H9 (cell line): ENCODE results near the gene ABCA3. TPM values are rescaled to one million over a fixed set of nuclear protein-coding genes. Genes with fewer than 3 reads are reported as not detected.

Source experiments
- DNase-seq: peaks from one replicate; pipeline ENCODE4 v3.0.0-alpha.2; 2017
- H2AFZ ChIP-seq: one replicate; pipeline ENCODE4 v1.6.1; 2013; ENCODE audit warnings: mild to moderate bottlenecking, low read length, control low read depth, moderate library complexity
- H2AK5ac ChIP-seq: 2 replicates; pipeline ENCODE4 v1.6.1; 2013; ENCODE audit warnings: low read length, control low read depth, mixed read lengths; ENCODE audit not compliant: insufficient read length
- H2BK120ac ChIP-seq: one replicate; pipeline ENCODE4 v1.6.1; 2013; ENCODE audit warnings: low read depth, mild to moderate bottlenecking, low read length, control low read depth, inconsistent platforms; ENCODE audit not compliant: poor library complexity, severe bottlenecking
- H2BK12ac ChIP-seq: 2 replicates; pipeline ENCODE4 v1.6.1; 2013; ENCODE audit warnings: low read length, control low read depth, mixed read lengths, low read depth; ENCODE audit not compliant: insufficient read length
- H2BK15ac ChIP-seq: 2 replicates; pipeline ENCODE4 v1.6.1; 2013; ENCODE audit warnings: low read depth, low read length, control low read depth
- H2BK20ac ChIP-seq: one replicate; pipeline ENCODE4 v1.6.1; 2013; ENCODE audit warnings: low read depth, mild to moderate bottlenecking, low read length, control low read depth, inconsistent platforms; ENCODE audit not compliant: poor library complexity, severe bottlenecking
- H2BK5ac ChIP-seq: 2 replicates; pipeline ENCODE4 v1.6.1; 2013; ENCODE audit warnings: low read length, control low read depth, mixed read lengths; ENCODE audit not compliant: insufficient read length
- H3K14ac ChIP-seq: 2 replicates; pipeline ENCODE4 v1.6.1; 2013; ENCODE audit warnings: low read length, control low read depth; ENCODE audit not compliant: insufficient read depth
- H3K18ac ChIP-seq: 2 replicates; pipeline ENCODE4 v1.6.1; 2013; ENCODE audit warnings: low read depth, mild to moderate bottlenecking, mixed read lengths, low read length, control low read depth; ENCODE audit not compliant: insufficient read length
- H3K23ac ChIP-seq: 2 replicates; pipeline ENCODE4 v1.6.1; 2013; ENCODE audit warnings: low read length, control low read depth, mixed read lengths, low read depth; ENCODE audit not compliant: insufficient read length
- H3K23me2 ChIP-seq: 2 replicates; pipeline ENCODE4 v1.6.1; 2013; ENCODE audit warnings: low read depth, mild to moderate bottlenecking, mixed read lengths, low read length, control low read depth; ENCODE audit not compliant: insufficient read length, poor library complexity, severe bottlenecking
- H3K27ac ChIP-seq: 2 replicates; pipeline ENCODE4 v1.5.1; 2013; ENCODE audit warnings: low read length, control low read depth, mixed read lengths, low read depth; ENCODE audit not compliant: insufficient read length
- H3K27me3 ChIP-seq: 2 replicates; pipeline ENCODE4 v1.6.1; 2013; ENCODE audit warnings: low read length, control low read depth, inconsistent platforms; ENCODE audit not compliant: insufficient read depth
- H3K4ac ChIP-seq: 2 replicates; pipeline ENCODE4 v1.6.1; 2013; ENCODE audit warnings: low read depth, mild to moderate bottlenecking, control low read depth, inconsistent platforms, low read length, moderate library complexity
- H3K4me1 ChIP-seq: 2 replicates; pipeline ENCODE4 v1.6.1; 2013; ENCODE audit warnings: low read length, control low read depth, inconsistent platforms; ENCODE audit not compliant: insufficient read depth
- H3K4me2 ChIP-seq: 2 replicates; pipeline ENCODE4 v1.6.1; 2013; ENCODE audit warnings: low read length, control low read depth, mixed read lengths; ENCODE audit not compliant: insufficient read length, insufficient read depth
- H3K56ac ChIP-seq: 2 replicates; pipeline ENCODE4 v1.6.1; 2013; ENCODE audit warnings: low read depth, mild to moderate bottlenecking, mixed read lengths, low read length, control low read depth; ENCODE audit not compliant: insufficient read length
- H3K79me1 ChIP-seq: 2 replicates; pipeline ENCODE4 v1.6.1; 2013; ENCODE audit warnings: low read depth, mild to moderate bottlenecking, moderate library complexity, low read length, control low read depth, inconsistent platforms; ENCODE audit not compliant: insufficient read depth, poor library complexity, severe bottlenecking
- H3K79me2 ChIP-seq: 2 replicates; pipeline ENCODE4 v1.6.1; 2013; ENCODE audit warnings: low read length, control low read depth, inconsistent platforms; ENCODE audit not compliant: insufficient read depth
- H3K9ac ChIP-seq: 2 replicates; pipeline ENCODE4 v1.6.1; 2013; ENCODE audit warnings: low read length, control low read depth, mixed read lengths; ENCODE audit not compliant: insufficient read length; ENCODE audit errors: extremely low read depth
- H3K9me3 ChIP-seq: one replicate; pipeline ENCODE4 v1.6.1; 2013; ENCODE audit warnings: low read depth, low read length, inconsistent platforms; ENCODE audit not compliant: control insufficient read depth
- H3T11ph ChIP-seq: one replicate; pipeline ENCODE4 v1.6.1; 2013; ENCODE audit warnings: mild to moderate bottlenecking, low read length, control low read depth, inconsistent platforms
- H4K20me1 ChIP-seq: one replicate; pipeline ENCODE4 v1.6.1; 2013; ENCODE audit not compliant: control insufficient read depth, insufficient read length, insufficient read depth
- H4K5ac ChIP-seq: 2 replicates; pipeline ENCODE4 v1.6.1; 2013; ENCODE audit warnings: low read depth, mild to moderate bottlenecking, mixed read lengths, low read length, control low read depth; ENCODE audit not compliant: insufficient read length
- H4K8ac ChIP-seq: replicated peaks from 2 replicates; pipeline ENCODE4 v1.6.1; 2013; ENCODE audit warnings: low read length, control low read depth, mixed read lengths, low read depth; ENCODE audit not compliant: insufficient read length
- H4K91ac ChIP-seq: 2 replicates; pipeline ENCODE4 v1.6.1; 2013; ENCODE audit warnings: low read depth, mild to moderate bottlenecking, moderate library complexity, mixed read lengths, low read length, control low read depth; ENCODE audit not compliant: insufficient read length
- H3K27ac Mint-ChIP-seq, 3 experiments: 2 replicates in 2 of 3; 3 replicates in 1 of 3; pipeline ENCODE4 v1.8.0; 2020 to 2021; ENCODE audit warnings: mixed read lengths in 3 of 3, mild to moderate bottlenecking in 1 of 3, moderate library complexity in 1 of 3
- H3K27me3 Mint-ChIP-seq: 2 replicates; pipeline ENCODE4 v1.8.0; 2021; ENCODE audit warnings: low read depth, mild to moderate bottlenecking, moderate library complexity, mixed read lengths
- H3K36me3 Mint-ChIP-seq, 3 experiments: 2 replicates in 2 of 3; 3 replicates in 1 of 3; pipeline ENCODE4 v1.8.0; 2020 to 2021; ENCODE audit warnings: low read depth in 3 of 3, mixed read lengths in 3 of 3; ENCODE audit not compliant: insufficient read depth in 1 of 3
- H3K4me1 Mint-ChIP-seq, 2 experiments: 2 replicates each; pipeline ENCODE4 v1.8.0; 2020; ENCODE audit warnings: mixed read lengths in 2 of 2
- H3K4me3 Mint-ChIP-seq, 2 experiments: 2 replicates in 1 of 2; 3 replicates in 1 of 2; pipeline ENCODE4 v1.8.0; 2020 to 2021; ENCODE audit warnings: mild to moderate bottlenecking in 2 of 2, mixed read lengths in 2 of 2, moderate library complexity in 1 of 2
- H3K9me3 Mint-ChIP-seq, 2 experiments: 2 replicates in 1 of 2; 3 replicates in 1 of 2; pipeline ENCODE4 v1.8.0; 2020; ENCODE audit warnings: mild to moderate bottlenecking in 2 of 2, mixed read lengths in 2 of 2, moderate library complexity in 1 of 2
- WGBS: extraction: QIAGEN DNeasy Blood & Tissue Kit; methylation state at CpG from one replicate; pipeline ENCODE4 v1.1.7; 2013; ENCODE audit warnings: missing lambda C conversion rate, low lambda C conversion rate, mixed read lengths; ENCODE audit not compliant: insufficient read length; ENCODE audit errors: extremely low coverage; 5-methylcytosine and 5-hydroxymethylcytosine counted together
- total RNA-seq: library from RNA; stranded (reverse); gene quantifications from 2 replicates; pipeline ENCODE4 v1.2.1, GENCODE V29; 2021
- TF ChIP-seq, protein P1 (sequence below): fragments of 200-600 bp; sonication (generic); conservative IDR thresholded peaks from 3 replicates; pipeline ENCODE4 v1.8.0; 2021; ENCODE audit warnings: antibody characterized with exemption, mild to moderate bottlenecking

Gene ABCA3
- total RNA-seq, 1 experiment from 2014 or later: 8.0 TPM

DNA sequence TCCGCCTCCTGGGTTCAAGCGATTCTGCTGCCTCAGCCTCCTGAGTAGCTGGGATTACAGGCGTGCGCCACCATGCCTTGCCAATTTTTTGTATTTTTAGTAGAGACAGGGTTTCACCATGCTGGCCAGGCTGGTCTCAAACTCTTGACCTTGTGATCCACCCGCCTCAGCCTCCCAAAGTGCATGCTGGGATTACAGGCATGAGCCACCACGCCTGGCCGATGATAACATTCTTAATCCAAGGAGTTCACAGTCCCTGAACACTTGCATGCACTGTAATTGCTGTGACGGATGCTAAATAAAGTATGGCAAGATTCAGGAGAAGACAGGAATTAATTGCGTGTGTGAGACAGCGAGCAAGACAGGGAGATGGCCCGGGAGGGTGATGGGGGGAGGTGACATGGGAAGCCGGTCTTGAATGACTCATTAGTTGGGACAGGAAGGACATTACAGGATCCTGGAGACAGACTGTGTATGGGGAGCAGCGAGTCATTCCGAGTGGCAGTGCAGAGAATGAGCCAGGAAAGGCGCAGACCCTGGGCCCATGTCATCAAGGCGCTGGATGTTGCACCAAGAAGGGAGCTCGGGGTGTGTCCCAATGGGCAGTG is 6.7 kb downstream of the ABCA3 start:
- Mint-ChIP-seq H3K4me1 (no peaks in the 10 kb centered on the region), H3K27ac (no peak overlapping the region), H3K36me3 (no peaks in the 10 kb centered on the region; a peak in 2 of 7 replicates), H3K27me3 (peaks cover 37% of the 10 kb centered on the region), H3K4me3 (no peak overlapping the region), H3K9me3 (no peaks in the 10 kb centered on the region)
- Histone ChIP-seq H3K56ac (no peak overlapping the region), H3K23me2 (no peaks in the 10 kb centered on the region), H2BK12ac (no peak overlapping the region), H3T11ph (no peak overlapping the region), H3K14ac (no peak overlapping the region), H3K79me1 (no peaks in the 10 kb centered on the region), H4K91ac (no peak overlapping the region), H3K4ac (no peak overlapping the region), H2BK15ac (no peak overlapping the region), H4K8ac (no peak overlapping the region), H3K18ac (no peak overlapping the region), H3K27ac (no peak overlapping the region), H4K20me1 (no peaks in the 10 kb centered on the region), H2BK5ac (no peak overlapping the region), H3K9me3 (no peaks in the 10 kb centered on the region), H3K4me2 (no peak overlapping the region), H2BK20ac (no peak overlapping the region), H2AK5ac (no peak overlapping the region), H3K27me3 (peaks cover under 1% of the 10 kb centered on the region; the same call in 1 of the 2 replicates), H3K9ac (no peak overlapping the region), H2BK120ac (no peak overlapping the region), H3K4me1 (no peaks in the 10 kb centered on the region), H3K79me2 (no peaks in the 10 kb centered on the region), H3K23ac (no peak overlapping the region), H4K5ac (no peak overlapping the region), H2AFZ (no peak overlapping the region)
- no CpG with 5 or more reads among the region's 17 CpGs for WGBS
- no peak for DNase-seq
- TF ChIP-seq, protein P1, sequence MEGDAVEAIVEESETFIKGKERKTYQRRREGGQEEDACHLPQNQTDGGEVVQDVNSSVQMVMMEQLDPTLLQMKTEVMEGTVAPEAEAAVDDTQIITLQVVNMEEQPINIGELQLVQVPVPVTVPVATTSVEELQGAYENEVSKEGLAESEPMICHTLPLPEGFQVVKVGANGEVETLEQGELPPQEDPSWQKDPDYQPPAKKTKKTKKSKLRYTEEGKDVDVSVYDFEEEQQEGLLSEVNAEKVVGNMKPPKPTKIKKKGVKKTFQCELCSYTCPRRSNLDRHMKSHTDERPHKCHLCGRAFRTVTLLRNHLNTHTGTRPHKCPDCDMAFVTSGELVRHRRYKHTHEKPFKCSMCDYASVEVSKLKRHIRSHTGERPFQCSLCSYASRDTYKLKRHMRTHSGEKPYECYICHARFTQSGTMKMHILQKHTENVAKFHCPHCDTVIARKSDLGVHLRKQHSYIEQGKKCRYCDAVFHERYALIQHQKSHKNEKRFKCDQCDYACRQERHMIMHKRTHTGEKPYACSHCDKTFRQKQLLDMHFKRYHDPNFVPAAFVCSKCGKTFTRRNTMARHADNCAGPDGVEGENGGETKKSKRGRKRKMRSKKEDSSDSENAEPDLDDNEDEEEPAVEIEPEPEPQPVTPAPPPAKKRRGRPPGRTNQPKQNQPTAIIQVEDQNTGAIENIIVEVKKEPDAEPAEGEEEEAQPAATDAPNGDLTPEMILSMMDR: no peak
